Measurements from ENCODE around the gene ATP8B1.

The ATP8B1 gene

GRCh38 chr18:57624988-57625387 is 178.1 kb downstream of the ATP8B1 start:
- no peak overlapping the region for H3K4ac ChIP-seq (ENCODE audit: low read depth, low read length)
- H3K4me2 ChIP-seq (ENCODE audit: low read length) = no peak overlapping the region
- no peak overlapping the region for H3K23ac ChIP-seq (ENCODE audit: low read length)
- no peak overlapping the region for H2AFZ ChIP-seq (ENCODE audit: insufficient read depth, low read length, poor library complexity)
- no CpG with 5 or more reads among the region's 4 CpGs for WGBS (ENCODE audit: extremely low coverage, insufficient coverage, insufficient read length)
- no peak overlapping the region for H2AK5ac ChIP-seq (ENCODE audit: low read length)
- no peak overlapping the region for H4K8ac ChIP-seq (ENCODE audit: low read depth, low read length)
- no peak overlapping the region for H4K12ac ChIP-seq (ENCODE audit: low read depth, low read length)
- no peak for DNase-seq
- H3K18ac ChIP-seq (ENCODE audit: low read length) = no peak overlapping the region
- no peak overlapping the region for H4K91ac ChIP-seq (ENCODE audit: low read depth, low read length)
- H3K4me3 ChIP-seq (ENCODE audit: low read depth, low read length) = no peak overlapping the region
- no peak overlapping the region for H3K9ac ChIP-seq (ENCODE audit: low read length)
- no peak overlapping the region for H3K14ac ChIP-seq (ENCODE audit: low read length)
- no peak overlapping the region for H2BK120ac ChIP-seq (ENCODE audit: insufficient read depth, low read length, poor library complexity)
- no peak overlapping the region for H3K27ac ChIP-seq (ENCODE audit: low read depth, low read length)
- H3K9me3 ChIP-seq (ENCODE audit: insufficient read depth, low read depth, low read length) = no peaks in the 10 kb centered on the region
- no peaks in the 10 kb centered on the region for H3K27me3 ChIP-seq (ENCODE audit: insufficient read depth, low read length)
- peaks cover 8% of the 10 kb centered on the region for H3K79me2 ChIP-seq (ENCODE audit: control insufficient read depth, insufficient read depth, low read length, poor library complexity)
- no peak overlapping the region for H2BK12ac ChIP-seq (ENCODE audit: low read length)
- H3K36me3 ChIP-seq (ENCODE audit: control insufficient read depth in 1 of 2, insufficient read depth in 2 of 2, low read length in 2 of 2) = no peaks in the 10 kb centered on the region
- H2BK5ac ChIP-seq (ENCODE audit: low read depth, low read length, poor library complexity) = no peak overlapping the region
- H3K4me1 ChIP-seq (ENCODE audit: control insufficient read depth in 1 of 2, insufficient read depth in 2 of 2, low read length in 2 of 2) = peaks cover 2 to 5% of the 10 kb centered on the region in 2 experiments
- H3K79me1 ChIP-seq (ENCODE audit: low read length) = peaks cover 9% of the 10 kb centered on the region

- no peaks in the 10 kb centered on the region for H3K27me3 ChIP-seq (ENCODE audit: insufficient read depth, low read length)
- no peaks in the 10 kb centered on the region for H3K4me1 ChIP-seq (ENCODE audit: control insufficient read depth in 1 of 2, insufficient read depth in 2 of 2, low read length in 2 of 2)
- H3K4me2 ChIP-seq (ENCODE audit: low read length) = peak overlapping the region; percentile 58
- peak overlapping the region; percentile 61 for H4K12ac ChIP-seq (ENCODE audit: low read depth, low read length)
- no peak overlapping the region for H2AK5ac ChIP-seq (ENCODE audit: low read length)
- H2BK120ac ChIP-seq (ENCODE audit: insufficient read depth, low read length, poor library complexity) = peak overlapping the region; percentile 19
- peak overlapping the region; percentile 24 for H2AFZ ChIP-seq (ENCODE audit: insufficient read depth, low read length, poor library complexity)
- H3K14ac ChIP-seq (ENCODE audit: low read length) = peak overlapping the region; percentile 62
- H3K23ac ChIP-seq (ENCODE audit: low read length) = no peak overlapping the region
- peak overlapping the region; percentile 78 for H4K8ac ChIP-seq (ENCODE audit: low read depth, low read length)
- H3K79me1 ChIP-seq (ENCODE audit: low read length) = peaks cover 7% of the 10 kb centered on the region
- H4K91ac ChIP-seq (ENCODE audit: low read depth, low read length) = peak overlapping the region; percentile 72
- H3K36me3 ChIP-seq (ENCODE audit: control insufficient read depth in 1 of 2, insufficient read depth in 2 of 2, low read length in 2 of 2) = peaks cover 6 to 13% of the 10 kb centered on the region in 2 experiments
- no CpG with 5 or more reads among the region's 20 CpGs for WGBS (ENCODE audit: extremely low coverage, insufficient coverage, insufficient read length)
- H3K4ac ChIP-seq (ENCODE audit: low read depth, low read length) = peak overlapping the region; percentile 91
- H3K4me3 ChIP-seq (ENCODE audit: low read depth, low read length) = peak overlapping the region; percentile 83
- H3K18ac ChIP-seq (ENCODE audit: low read length) = peak overlapping the region; percentile 48
- H2BK12ac ChIP-seq (ENCODE audit: low read length) = no peak overlapping the region
- H2BK5ac ChIP-seq (ENCODE audit: low read depth, low read length, poor library complexity) = peak overlapping the region; percentile 15
- H3K79me2 ChIP-seq (ENCODE audit: control insufficient read depth, insufficient read depth, low read length, poor library complexity) = peaks cover 6% of the 10 kb centered on the region
- no peaks in the 10 kb centered on the region for H3K9me3 ChIP-seq (ENCODE audit: insufficient read depth, low read depth, low read length)
- peak in 1 of 2 donors; percentile 34 for DNase-seq
- peak overlapping the region; percentile 75 for H3K9ac ChIP-seq (ENCODE audit: low read length)
- peak overlapping the region; percentile 39 for H3K27ac ChIP-seq (ENCODE audit: low read depth, low read length)
These were observed 181.9 kb downstream of the ATP8B1 start for GRCh38 chr18:57621246-57621604.

GRCh38 chr18:57619876-57620275 is 183.2 kb downstream of the ATP8B1 start:
- no peak for DNase-seq
- no peak overlapping the region for H3K9ac ChIP-seq (ENCODE audit: low read length)
- H4K91ac ChIP-seq (ENCODE audit: low read depth, low read length) = no peak overlapping the region
- no peak overlapping the region for H2BK12ac ChIP-seq (ENCODE audit: low read length)
- H3K14ac ChIP-seq (ENCODE audit: low read length) = no peak overlapping the region
- H3K36me3 ChIP-seq (ENCODE audit: control insufficient read depth in 1 of 2, insufficient read depth in 2 of 2, low read length in 2 of 2) = peaks cover 9 to 16% of the 10 kb centered on the region in 2 experiments
- H3K9me3 ChIP-seq (ENCODE audit: insufficient read depth, low read depth, low read length) = no peaks in the 10 kb centered on the region
- no peak overlapping the region for H2BK120ac ChIP-seq (ENCODE audit: insufficient read depth, low read length, poor library complexity)
- H4K12ac ChIP-seq (ENCODE audit: low read depth, low read length) = no peak overlapping the region
- no CpG with 5 or more reads among the region's 3 CpGs for WGBS (ENCODE audit: extremely low coverage, insufficient coverage, insufficient read length)
- no peak overlapping the region for H3K4me3 ChIP-seq (ENCODE audit: low read depth, low read length)
- peaks cover 6% of the 10 kb centered on the region for H3K79me2 ChIP-seq (ENCODE audit: control insufficient read depth, insufficient read depth, low read length, poor library complexity)
- no peak overlapping the region for H4K8ac ChIP-seq (ENCODE audit: low read depth, low read length)
- H3K18ac ChIP-seq (ENCODE audit: low read length) = no peak overlapping the region
- peaks cover 7% of the 10 kb centered on the region for H3K79me1 ChIP-seq (ENCODE audit: low read length)
- no peak overlapping the region for H2AFZ ChIP-seq (ENCODE audit: insufficient read depth, low read length, poor library complexity)
- no peak overlapping the region for H3K4me2 ChIP-seq (ENCODE audit: low read length)
- H3K27me3 ChIP-seq (ENCODE audit: insufficient read depth, low read length) = no peaks in the 10 kb centered on the region
- no peak overlapping the region for H3K23ac ChIP-seq (ENCODE audit: low read length)
- peak overlapping the region; percentile 78 for H3K4ac ChIP-seq (ENCODE audit: low read depth, low read length)
- H2BK5ac ChIP-seq (ENCODE audit: low read depth, low read length, poor library complexity) = no peak overlapping the region
- H3K27ac ChIP-seq (ENCODE audit: low read depth, low read length) = no peak overlapping the region
- no peaks in the 10 kb centered on the region for H3K4me1 ChIP-seq (ENCODE audit: control insufficient read depth in 1 of 2, insufficient read depth in 2 of 2, low read length in 2 of 2)
- H2AK5ac ChIP-seq (ENCODE audit: low read length) = no peak overlapping the region

GRCh38 chr18:57618910-57619309 is 184.2 kb downstream of the ATP8B1 start:
- no peaks in the 10 kb centered on the region for H3K9me3 ChIP-seq (ENCODE audit: insufficient read depth, low read depth, low read length)
- H3K9ac ChIP-seq (ENCODE audit: low read length) = no peak overlapping the region
- H2BK12ac ChIP-seq (ENCODE audit: low read length) = no peak overlapping the region
- no peak for DNase-seq
- H2BK120ac ChIP-seq (ENCODE audit: insufficient read depth, low read length, poor library complexity) = no peak overlapping the region
- no peak overlapping the region for H2AK5ac ChIP-seq (ENCODE audit: low read length)
- no peaks in the 10 kb centered on the region for H3K27me3 ChIP-seq (ENCODE audit: insufficient read depth, low read length)
- H3K27ac ChIP-seq (ENCODE audit: low read depth, low read length) = no peak overlapping the region
- no peak overlapping the region for H3K4ac ChIP-seq (ENCODE audit: low read depth, low read length)
- H3K79me2 ChIP-seq (ENCODE audit: control insufficient read depth, insufficient read depth, low read length, poor library complexity) = peaks cover 6% of the 10 kb centered on the region
- H3K18ac ChIP-seq (ENCODE audit: low read length) = no peak overlapping the region
- H3K79me1 ChIP-seq (ENCODE audit: low read length) = peaks cover 7% of the 10 kb centered on the region
- H3K4me1 ChIP-seq (ENCODE audit: control insufficient read depth in 1 of 2, insufficient read depth in 2 of 2, low read length in 2 of 2) = no peaks in the 10 kb centered on the region
- H3K4me2 ChIP-seq (ENCODE audit: low read length) = no peak overlapping the region
- no peak overlapping the region for H4K91ac ChIP-seq (ENCODE audit: low read depth, low read length)
- H4K8ac ChIP-seq (ENCODE audit: low read depth, low read length) = no peak overlapping the region
- H3K36me3 ChIP-seq (ENCODE audit: control insufficient read depth in 1 of 2, insufficient read depth in 2 of 2, low read length in 2 of 2) = peaks cover 15 to 18% of the 10 kb centered on the region in 2 experiments
- no peak overlapping the region for H2AFZ ChIP-seq (ENCODE audit: insufficient read depth, low read length, poor library complexity)
- no CpG with 5 or more reads among the region's 3 CpGs for WGBS (ENCODE audit: extremely low coverage, insufficient coverage, insufficient read length)
- no peak overlapping the region for H2BK5ac ChIP-seq (ENCODE audit: low read depth, low read length, poor library complexity)
- H4K12ac ChIP-seq (ENCODE audit: low read depth, low read length) = no peak overlapping the region
- H3K23ac ChIP-seq (ENCODE audit: low read length) = no peak overlapping the region
- no peak overlapping the region for H3K4me3 ChIP-seq (ENCODE audit: low read depth, low read length)
- H3K14ac ChIP-seq (ENCODE audit: low read length) = no peak overlapping the region
